K562 (cell line): ENCODE data around the gene RDH11. TPM values are rescaled to one million over a fixed set of nuclear protein-coding genes. Genes with fewer than 3 reads are reported as not detected.

ENCODE experiments used
- ARID1B ChIP-seq: fragments of 450-650 bp; IDR thresholded peaks from 2 replicates; pipeline ENCODE4 v1.6.1; 2016; ENCODE audit warnings: antibody characterized with exemption, mild to moderate bottlenecking, inconsistent platforms
- ATF7 ChIP-seq: fragments of 450-650 bp; IDR thresholded peaks from 2 replicates; pipeline ENCODE4 v1.7.1; 2014; ENCODE audit warnings: mild to moderate bottlenecking, moderate library complexity
- BDP1 ChIP-seq: IDR thresholded peaks from 3 replicates; pipeline ENCODE4 v1.6.1; 2011; ENCODE audit not compliant: insufficient read length, insufficient read depth
- CEBPG ChIP-seq, 3 experiments: fragments of 200-800 bp in 1 of 3; sonication (Bioruptor generic) in 1 of 3; sonication (generic) in 1 of 3; formaldehyde crosslinking in 1 of 3; IDR thresholded peaks in 2 of 3; conservative IDR thresholded peaks in 1 of 3; 2 replicates each; pipeline versions ENCODE4 v1.6.1 to v1.8.0; 2016 to 2022; ENCODE audit warnings: missing compliant biosample characterization in 2 of 3, missing genetic modification characterization in 2 of 3, mild to moderate bottlenecking in 1 of 3, missing genetic modification reagents in 1 of 3
- ETS1 ChIP-seq: conservative IDR thresholded peaks from 2 replicates; pipeline ENCODE4 v1.6.1; 2011; ENCODE audit warnings: low read depth, mild to moderate bottlenecking, low read length; ENCODE audit not compliant: control insufficient read depth
- ETV5 ChIP-seq: sonication (generic); formaldehyde crosslinking; IDR thresholded peaks from 2 replicates; pipeline ENCODE4 v1.4.0; 2020; ENCODE audit warnings: low read depth, mild to moderate bottlenecking, missing genetic modification reagents
- FOXA1 ChIP-seq: fragments of 450-650 bp; IDR thresholded peaks from 2 replicates; pipeline ENCODE4 v1.6.1; 2016; ENCODE audit warnings: mild to moderate bottlenecking, borderline replicate concordance
- MIER1 ChIP-seq: fragments of 450-650 bp; IDR thresholded peaks from 2 replicates; pipeline ENCODE4 v1.6.1; 2016; ENCODE audit warnings: antibody characterized with exemption, mild to moderate bottlenecking, low read depth
- MTA1 ChIP-seq: fragments of 450-650 bp; IDR thresholded peaks from 2 replicates; pipeline ENCODE4 v1.6.1; 2017; ENCODE audit warnings: borderline replicate concordance
- NR2C1 ChIP-seq, 2 experiments: fragments of 450-650 bp; IDR thresholded peaks; 2 replicates each; pipeline ENCODE4 v1.6.1; 2017; ENCODE audit warnings: mild to moderate bottlenecking in 2 of 2, antibody characterized with exemption in 1 of 2, inconsistent platforms in 1 of 2, missing compliant biosample characterization in 1 of 2, missing genetic modification characterization in 1 of 2
- NR2F6 ChIP-seq: fragments of 450-650 bp; formaldehyde crosslinking; IDR thresholded peaks from 2 replicates; pipeline ENCODE4 v1.4.0; 2020; ENCODE audit warnings: mild to moderate bottlenecking
- POLR3G ChIP-seq: IDR thresholded peaks from 2 replicates; pipeline ENCODE4 v1.6.1; 2011; ENCODE audit not compliant: insufficient read length, insufficient replicate concordance; ENCODE audit errors: extremely low read depth
- RBM25 ChIP-seq: fragments of 200-400 bp; formaldehyde crosslinking; IDR thresholded peaks from 2 replicates; pipeline ENCODE4 v1.6.1; 2018; ENCODE audit warnings: low read length, low read depth, moderate library complexity; ENCODE audit not compliant: severe bottlenecking
- SP1 ChIP-seq: sonication (generic); formaldehyde crosslinking; IDR thresholded peaks from 2 replicates; pipeline ENCODE4 v1.8.1; 2022; ENCODE audit warnings: mild to moderate bottlenecking, missing genetic modification reagents
- TAF7 ChIP-seq: fragments of 450-650 bp; IDR thresholded peaks from 2 replicates; pipeline ENCODE4 v1.6.1; 2016; ENCODE audit warnings: missing genetic modification characterization, missing compliant biosample characterization
- VEZF1 ChIP-seq: fragments of 200-800 bp; sonication (Bioruptor generic); IDR thresholded peaks from 2 replicates; pipeline ENCODE4 v1.6.1; 2017; ENCODE audit warnings: missing genetic modification characterization, missing compliant biosample characterization
- ZNF165 ChIP-seq: fragments of 250-450 bp; sonication (Bioruptor Pico); IDR thresholded peaks from 2 replicates; pipeline ENCODE4 v1.4.0; 2020; ENCODE audit warnings: borderline replicate concordance
- ZNF197 ChIP-seq: fragments of 200-800 bp; sonication (Bioruptor generic); IDR thresholded peaks from 2 replicates; pipeline ENCODE4 v1.6.1; 2016; ENCODE audit warnings: low read depth, missing genetic modification characterization, missing compliant biosample characterization
- ZNF217 ChIP-seq: sonication (generic); formaldehyde crosslinking; IDR thresholded peaks from 2 replicates; pipeline ENCODE4 v1.8.0; 2022; ENCODE audit warnings: mild to moderate bottlenecking, missing genetic modification reagents
- ZNF282 ChIP-seq: sonication (generic); formaldehyde crosslinking; IDR thresholded peaks from 2 replicates; pipeline ENCODE4 v1.8.1; 2023; ENCODE audit warnings: missing genetic modification reagents
- ZNF316 ChIP-seq: fragments of 450-650 bp; IDR thresholded peaks from 2 replicates; pipeline ENCODE4 v1.6.1; 2016
- ZNF592 ChIP-seq: fragments of 450-650 bp; IDR thresholded peaks from 2 replicates; pipeline ENCODE4 v1.6.1; 2017; ENCODE audit warnings: antibody characterized with exemption, mild to moderate bottlenecking
- polyA plus RNA-seq, 8 experiments: library from polyadenylated mRNA; depleted of rRNA in 4 of 8; stranded (reverse) in 5 of 8; unstranded in 3 of 8; fragments of >200 nt; fragmentation: Nextera tagmentation in 2 of 8; fragmentation: Illumina TruSeq in 1 of 8; extraction: Ambion mirVana in 2 of 8; extraction: Trizol in 1 of 8; gene quantifications; 2 replicates each; pipeline versions ENCODE4 v1.2.1 to v1.2.3, GENCODE V29; 2011 to 2014; ENCODE audit warnings: inconsistent platforms in 1 of 8, missing spikeins in 1 of 8
- total RNA-seq, 7 experiments: library from RNA; depleted of rRNA in 6 of 7; stranded (reverse); fragments of >200 nt in 6 of 7; fragmentation: Illumina TruSeq in 2 of 7; extraction: Trizol in 2 of 7; gene quantifications; 2 replicates each; pipeline versions ENCODE4 v1.2.1 to v1.2.3, GENCODE V29; 2011 to 2021; ENCODE audit warnings: low replicate concordance in 1 of 7

The RDH11 gene
- total and polyA plus RNA-seq, 9 of the 15 experiments (the other 6 are each of a cell fraction or from before 2014, with no cell fraction given) = 50.6 to 172 (median 70.5) TPM

- TF ChIP-seq FOXA1 = no peak
- no peak for TF ChIP-seq NR2F6 (CRISPR knock-in tag)
- TF ChIP-seq TAF7 = no peak
- TF ChIP-seq VEZF1 = no peak
- no peak for TF ChIP-seq ETS1
- TF ChIP-seq RBM25 = no peak
- TF ChIP-seq ZNF282 (CRISPR knock-in tag) = no peak
- TF ChIP-seq ZNF316 = no peak
- TF ChIP-seq BDP1 = no peak
- TF ChIP-seq CEBPG (CRISPR knock-in tag; IDR thresholded peaks at IDR 0.05) = no peak
- peak in 1 of 2 experiments; percentile 53; a peak in 1 of 4 replicates for TF ChIP-seq CEBPG (tag; conservative IDR thresholded peaks at IDR 0.05 in 1 of 2, IDR thresholded peaks at IDR 0.05 in 1 of 2)
- no peak for TF ChIP-seq POLR3G
- no peak; the same call in 1 of the 2 replicates for TF ChIP-seq ATF7
- no peak for TF ChIP-seq MTA1
- TF ChIP-seq ZNF165 (CRISPR knock-in tag) = no peak
- TF ChIP-seq SP1 = no peak
- TF ChIP-seq ARID1B = peak; percentile 30; the same call in 1 of the 2 replicates
- TF ChIP-seq ZNF592 = no peak
- TF ChIP-seq ZNF217 (CRISPR knock-in tag) = no peak
- no peak for TF ChIP-seq MIER1
- TF ChIP-seq NR2C1 (IDR thresholded peaks at IDR 0.05) = no peak
- TF ChIP-seq NR2C1 (tag; IDR thresholded peaks at IDR 0.05) = no peak
- TF ChIP-seq ETV5 (CRISPR knock-in tag) = no peak
- no peak for TF ChIP-seq ZNF197 (CRISPR knock-in tag)
These were observed 43.4 kb upstream of the RDH11 start (continued) for GRCh38 chr14:67738740-67739504.
